Left forelimb (tissue), 1 donor: ENCODE results near the gene NOS1AP.

ENCODE experiments used
- DNase-seq: peaks from one replicate; pipeline ENCODE4 v3.0.0-alpha.2; 2018; ENCODE audit warnings: low spot score

Gene NOS1AP

DNA sequence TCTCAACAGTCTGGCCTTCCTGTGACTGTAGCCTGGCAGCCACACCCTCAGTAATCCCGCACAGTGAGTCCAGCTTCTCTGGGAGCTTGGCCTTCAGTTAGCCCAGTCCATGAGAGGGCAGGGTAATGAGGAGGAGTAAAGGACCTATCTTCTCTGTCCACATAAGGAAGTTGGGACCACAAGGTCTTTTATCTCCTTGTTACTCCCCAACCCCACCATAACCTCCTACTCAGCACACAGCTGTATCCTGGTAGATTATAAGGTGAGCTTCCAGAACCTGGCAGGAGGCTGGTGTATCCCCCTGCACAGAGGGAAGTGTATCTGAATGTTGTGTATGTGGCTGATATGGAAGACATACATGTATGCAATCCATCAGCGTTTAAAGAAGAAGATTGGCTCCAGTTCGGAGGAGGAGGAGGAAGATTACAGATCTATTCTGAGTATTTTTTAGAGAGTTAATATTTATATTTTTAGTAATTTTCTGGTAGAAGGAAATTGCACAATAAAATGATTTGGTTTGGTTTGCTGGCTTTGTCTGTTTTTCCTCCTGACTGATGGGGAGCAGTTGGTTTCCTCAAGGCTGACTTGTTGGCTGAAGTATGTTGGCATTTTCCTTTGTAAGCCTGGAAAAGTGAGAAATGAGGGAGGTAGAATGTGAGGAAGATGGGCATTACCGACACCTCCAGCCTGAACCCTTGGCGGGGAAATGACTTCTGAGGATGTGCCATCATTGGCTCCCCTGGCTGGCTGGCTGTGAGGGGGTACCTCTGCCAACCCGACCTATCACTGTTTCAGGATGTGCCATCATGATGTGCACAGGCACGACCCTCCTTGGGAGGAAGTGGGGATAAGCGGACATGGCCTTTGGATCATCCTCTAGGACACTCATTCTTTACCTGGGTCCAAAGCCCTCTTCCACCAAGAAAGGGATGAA, 317.1 kb downstream of the NOS1AP start:
- no peak for DNase-seq

DNA sequence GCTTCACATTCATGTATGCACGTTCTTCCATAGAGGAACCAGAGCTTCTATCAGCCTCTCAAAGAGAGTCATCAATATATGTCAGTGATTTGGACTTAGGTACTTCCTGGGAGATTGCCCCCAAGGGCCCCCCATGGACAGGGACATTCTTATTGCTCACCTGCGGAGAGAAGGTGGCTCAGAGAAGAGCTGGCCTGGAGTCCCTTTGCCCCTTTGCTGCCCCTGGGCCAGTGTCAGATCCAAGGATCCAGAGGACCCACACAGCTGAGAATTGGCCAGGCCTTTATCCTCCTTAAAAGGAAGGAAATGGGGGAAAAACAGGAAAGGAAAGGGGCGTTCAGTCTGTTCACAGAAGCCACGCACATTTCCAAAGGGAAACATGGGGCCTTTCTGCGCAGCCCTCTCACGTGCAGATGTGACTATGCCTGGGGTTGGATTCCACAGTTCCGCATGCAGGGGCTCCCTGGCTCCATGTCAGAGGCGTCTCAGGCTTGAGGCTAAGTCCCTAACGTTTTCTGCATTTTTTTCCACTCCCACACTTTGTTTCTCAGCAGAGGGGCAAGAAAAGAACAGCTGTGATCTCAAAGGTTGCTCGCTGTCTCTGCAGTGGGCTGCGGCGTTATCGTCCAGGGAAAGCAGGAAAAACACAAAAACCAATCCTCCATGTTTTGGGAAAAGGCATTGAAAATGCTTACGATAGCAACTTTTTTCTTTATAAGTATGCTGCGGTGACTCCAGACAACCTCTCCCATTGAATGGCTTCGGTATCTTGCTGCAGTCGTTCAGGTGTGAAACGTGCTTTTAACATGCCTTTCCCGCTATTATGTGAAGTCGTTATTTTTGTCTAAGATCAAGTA, 318.0 kb downstream of the NOS1AP start:
- DNase-seq: no peak

DNA sequence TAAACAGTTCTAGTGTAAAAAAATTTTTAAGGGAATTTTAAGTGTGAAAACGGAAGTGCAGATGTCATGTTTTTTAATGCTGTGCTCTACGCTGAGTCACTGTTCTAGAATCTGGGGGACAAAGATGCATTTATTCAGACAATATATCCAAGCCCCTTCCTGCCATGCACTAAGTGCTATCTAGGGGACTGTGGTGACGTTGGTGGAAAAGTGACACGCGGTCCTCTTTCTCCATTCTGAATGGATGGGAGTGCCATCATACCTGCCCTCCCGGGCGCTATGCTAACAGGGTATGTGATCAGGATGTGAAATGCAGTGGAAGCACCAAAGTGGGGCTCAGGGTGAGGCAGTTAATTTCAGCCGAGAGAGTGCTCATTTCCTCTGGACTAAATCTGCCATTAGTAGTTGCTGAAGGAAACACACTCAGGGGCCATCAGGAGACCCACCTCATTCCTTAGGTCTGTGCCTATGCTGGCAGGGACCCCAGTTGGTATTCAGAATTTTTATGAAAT, 318.6 kb downstream of the NOS1AP start:
- no peak for DNase-seq

DNA sequence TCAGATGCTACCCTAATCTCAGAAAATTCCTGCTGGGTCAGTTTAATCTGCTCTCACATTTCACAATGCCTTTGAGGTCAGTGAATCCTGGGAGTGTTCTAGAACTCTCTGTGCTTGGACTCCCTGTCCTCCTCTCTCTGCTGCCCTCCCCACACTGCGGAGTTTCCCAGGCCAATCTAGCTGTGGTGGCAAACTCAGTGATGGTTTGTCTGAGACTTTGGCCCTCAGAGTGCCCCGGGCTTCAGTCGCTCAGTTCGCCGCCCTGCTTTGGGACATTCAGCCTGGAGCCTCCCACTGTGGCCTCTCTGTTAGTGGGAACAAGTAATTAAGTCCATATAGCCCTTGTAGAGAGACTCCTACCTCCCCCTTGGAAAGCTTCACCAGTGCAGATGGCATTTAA, 319.1 kb downstream of the NOS1AP start:
- DNase-seq: no peak

DNA sequence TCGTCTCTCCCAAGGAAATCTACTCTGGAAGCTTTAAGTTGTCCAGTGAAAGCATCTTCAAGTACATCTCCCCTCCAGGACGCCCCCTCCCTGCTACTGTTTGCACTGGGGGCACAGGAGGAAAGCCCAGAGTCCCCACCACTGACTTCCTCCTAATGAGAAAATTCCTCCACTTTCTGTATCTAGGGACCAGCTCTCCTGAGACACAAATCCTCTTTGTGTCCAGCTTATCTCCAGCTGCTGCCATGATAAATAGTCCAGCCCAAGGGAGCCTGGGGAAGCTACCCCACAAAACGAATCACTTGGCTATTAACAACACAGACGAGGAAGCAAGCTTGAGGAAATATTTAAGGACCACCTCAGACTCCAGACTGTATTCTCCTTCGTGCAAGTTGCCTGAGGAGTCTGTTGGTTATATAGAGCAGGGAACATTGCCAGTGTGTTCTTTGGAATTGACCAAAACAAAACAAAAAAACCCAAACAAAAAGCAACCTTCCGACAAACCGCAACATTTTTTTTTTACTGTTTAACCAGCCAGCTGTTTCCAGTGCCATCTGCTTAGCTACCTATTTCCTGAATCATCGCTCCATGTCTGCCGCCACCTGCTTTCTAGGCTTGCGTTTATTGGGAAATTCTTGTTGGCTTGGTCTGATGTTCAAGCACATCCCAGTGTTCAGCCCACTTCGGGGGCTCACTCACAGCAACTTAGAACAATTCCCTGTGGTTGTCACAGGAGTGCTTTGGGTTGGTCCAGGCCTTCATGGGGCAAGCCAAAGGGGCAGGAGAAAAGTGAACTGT, 319.7 kb downstream of the NOS1AP start:
- DNase-seq: no peak

DNA sequence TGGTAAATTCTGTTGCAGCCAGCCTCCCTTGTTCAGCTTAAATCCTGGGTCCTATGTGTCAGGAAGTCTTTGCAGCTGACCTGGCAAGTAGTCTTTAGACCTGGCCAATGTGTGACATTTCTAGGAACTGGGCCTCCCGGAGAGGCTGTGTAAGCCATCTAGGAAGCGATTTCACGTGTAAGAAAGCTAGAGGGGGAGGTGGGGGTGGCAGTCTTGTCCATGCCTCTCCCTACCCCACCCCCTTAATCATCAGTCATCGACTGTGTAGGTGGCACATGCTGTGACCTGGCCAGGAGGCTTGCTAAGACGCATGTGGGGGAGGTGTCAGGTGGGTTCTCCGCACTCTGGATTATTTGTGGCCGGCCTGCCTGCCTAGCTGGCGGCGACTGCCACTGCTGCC, 320.5 kb downstream of the NOS1AP start:
- no peak for DNase-seq

DNA sequence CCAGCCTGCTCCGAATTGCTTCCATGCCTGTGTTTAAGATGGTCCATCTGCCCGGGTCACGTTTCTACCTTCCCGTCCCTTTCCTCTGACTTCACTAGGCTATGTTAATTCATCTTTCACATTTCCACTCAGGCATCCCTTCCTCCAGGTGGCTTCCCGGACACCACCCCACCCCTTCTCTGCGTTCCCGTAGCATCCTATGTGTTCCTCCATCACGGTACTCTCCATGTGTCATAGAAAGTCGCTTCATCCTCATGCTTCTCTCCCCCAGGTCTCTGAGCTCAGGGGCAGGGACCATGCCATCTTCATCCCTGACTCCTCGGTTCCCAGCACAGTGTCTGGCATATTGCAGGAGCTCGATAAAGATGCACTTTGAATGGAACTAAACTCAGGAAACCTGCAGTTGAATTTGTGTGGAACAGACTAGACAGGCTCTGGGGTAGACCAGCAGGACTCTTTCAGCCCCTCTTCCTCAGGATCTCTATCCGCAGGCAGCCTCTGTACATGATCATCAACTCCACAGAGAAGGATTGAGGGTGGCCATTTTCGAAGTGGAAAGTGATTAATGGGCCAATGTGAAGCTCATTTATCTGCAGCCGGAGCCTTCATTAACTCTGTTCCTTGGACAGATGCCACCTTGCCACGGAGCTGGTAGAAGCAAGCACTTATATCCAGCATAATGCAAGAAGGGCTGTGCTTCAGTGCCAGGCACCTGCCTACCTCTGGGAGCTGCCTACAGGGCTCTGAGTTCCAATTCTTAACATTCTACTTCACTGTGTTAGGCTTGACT, 321.1 kb downstream of the NOS1AP start:
- DNase-seq: no peak

DNA sequence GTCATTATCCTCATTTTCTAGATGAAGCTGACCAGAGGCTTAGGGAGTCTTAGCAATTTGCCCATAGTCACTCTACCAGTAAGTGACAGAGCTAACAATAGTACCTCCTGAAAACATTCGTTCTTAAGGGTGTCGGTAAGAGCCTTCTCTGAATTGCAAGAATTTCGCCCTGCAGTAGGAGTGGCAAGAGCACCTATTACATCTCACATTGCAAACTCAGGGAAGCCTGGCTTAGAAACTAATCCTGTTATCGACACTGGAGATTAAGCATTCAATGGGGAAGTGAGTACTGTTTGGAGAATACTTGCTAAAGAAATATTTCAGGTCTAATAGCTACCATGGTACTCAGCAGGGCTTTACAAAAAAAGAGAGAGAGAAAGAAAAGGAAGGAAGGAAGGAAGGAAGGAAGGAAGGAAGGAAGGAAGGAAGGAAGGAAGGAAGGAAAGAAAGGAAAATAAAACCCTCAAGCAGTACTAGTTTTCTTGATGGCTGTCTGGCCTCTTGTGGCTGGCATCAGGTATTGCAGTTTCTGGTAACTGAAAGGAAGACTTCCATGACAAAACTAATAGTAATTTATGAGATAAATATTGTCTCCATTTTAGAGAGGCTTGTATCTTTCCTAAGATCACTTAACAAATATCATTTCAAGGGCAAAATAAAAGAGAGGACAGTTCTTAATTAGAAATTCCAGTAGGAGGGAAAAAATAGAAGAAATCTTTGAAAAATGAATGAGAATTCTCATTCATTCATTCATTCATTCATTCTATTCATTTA, 322.5 kb downstream of the NOS1AP start:
- no peak for DNase-seq

DNA sequence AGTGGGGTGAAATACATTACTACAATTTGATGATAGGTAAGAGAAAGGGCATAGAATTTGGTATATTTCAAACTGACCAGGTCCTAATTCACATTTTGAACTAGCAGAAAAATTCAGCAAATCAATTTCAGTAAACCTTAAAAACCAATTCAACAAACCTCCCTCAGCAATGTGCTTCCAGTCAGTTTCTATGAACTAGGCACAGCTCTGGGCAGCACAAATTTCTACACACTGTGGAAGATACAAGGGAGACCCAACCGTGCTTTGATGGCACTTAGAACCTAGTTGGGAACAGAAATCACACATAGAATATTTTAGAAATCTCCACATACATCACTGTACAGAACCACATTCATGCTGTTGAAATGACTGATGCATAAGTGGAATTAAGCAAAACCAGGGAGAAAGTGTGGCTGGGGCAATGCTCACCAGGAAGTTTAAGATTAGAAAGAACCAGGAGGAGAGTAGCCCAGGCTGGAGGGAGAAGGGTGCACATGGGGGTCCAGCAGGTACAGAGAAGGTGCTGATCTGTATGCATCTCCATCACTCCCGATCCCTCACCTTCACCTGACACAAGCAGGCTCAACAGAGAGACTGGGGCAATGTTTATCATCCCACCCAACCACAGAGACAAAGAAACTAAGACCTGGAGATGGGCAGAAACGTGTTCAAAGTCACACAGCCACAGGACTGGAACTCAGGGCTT, 326.9 kb downstream of the NOS1AP start:
- DNase-seq: no peak

DNA sequence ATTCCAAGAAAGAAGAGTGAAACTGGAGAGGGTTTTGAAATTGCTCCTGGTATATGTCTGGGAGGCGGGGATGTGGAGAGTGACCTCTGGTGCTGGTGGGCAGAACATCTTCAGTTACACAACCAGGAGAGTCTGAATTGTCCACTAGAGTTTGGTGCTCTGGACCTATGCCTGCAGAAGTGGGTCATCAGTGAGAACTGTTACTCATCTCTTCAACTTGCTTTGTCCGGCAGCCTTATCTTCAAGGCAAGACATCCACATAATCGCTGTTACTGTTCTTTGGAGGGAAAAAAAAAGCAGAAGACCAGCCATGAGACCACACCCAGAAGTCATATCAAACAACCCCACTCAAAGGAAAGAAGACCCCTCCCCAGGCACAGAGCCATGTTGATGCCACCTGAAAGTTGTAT, 327.6 kb downstream of the NOS1AP start:
- no peak for DNase-seq

DNA sequence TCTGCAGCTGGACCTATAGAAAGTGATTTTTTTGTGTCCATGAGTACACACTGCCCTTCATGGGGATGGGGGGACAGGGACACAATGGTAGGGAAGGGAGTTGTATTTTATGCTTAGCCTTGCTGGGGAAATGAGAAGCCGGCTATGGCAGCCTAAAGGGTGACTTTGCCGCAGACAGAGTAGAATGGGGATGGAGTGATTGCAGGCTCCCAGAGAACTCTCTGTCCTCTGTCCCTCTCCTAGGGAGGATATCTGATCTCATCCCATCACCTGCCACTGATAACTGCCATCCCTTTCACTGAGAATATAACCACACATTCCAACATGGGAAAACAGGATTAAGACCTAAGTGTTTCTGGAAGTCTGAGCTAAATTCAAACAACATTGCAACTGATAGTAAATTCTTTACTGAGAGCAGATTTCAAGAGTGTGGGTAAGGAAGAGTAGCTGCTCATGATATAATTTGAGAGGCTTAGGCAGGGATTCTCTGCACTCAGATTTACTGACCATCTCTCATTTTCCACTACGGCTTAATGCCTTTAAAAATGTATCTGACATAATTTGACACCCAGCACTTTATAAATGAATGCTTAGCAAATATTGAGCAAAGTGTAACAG, 328.6 kb downstream of the NOS1AP start:
- no peak for DNase-seq

DNA sequence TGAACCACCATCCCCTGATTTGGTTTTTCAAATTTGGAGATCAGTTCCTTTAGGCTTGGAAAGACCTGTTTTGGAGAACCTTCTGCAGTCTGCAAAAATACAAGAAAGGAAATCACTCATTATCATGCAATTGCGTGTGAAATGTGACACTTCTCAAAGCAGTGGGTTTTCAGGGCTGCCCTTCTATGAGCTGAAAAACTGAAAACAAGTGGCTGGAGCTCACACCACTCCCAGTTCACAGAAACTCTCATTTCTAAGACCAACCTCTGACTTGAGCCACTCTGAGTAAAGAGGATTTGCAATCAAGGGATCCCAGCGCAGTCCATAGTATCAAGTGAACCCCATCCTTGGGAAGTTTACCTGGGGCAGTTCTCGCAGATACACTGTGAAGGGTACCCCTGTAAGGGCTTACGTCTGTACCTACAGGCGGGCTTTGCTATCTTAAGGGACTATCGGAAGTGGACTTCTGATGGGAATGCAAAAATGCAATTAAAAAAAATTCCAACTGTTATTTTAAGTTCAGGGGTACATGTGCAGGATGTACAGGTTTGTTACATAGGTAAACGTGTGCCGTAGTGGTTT, 329.6 kb downstream of the NOS1AP start:
- DNase-seq: no peak

DNA sequence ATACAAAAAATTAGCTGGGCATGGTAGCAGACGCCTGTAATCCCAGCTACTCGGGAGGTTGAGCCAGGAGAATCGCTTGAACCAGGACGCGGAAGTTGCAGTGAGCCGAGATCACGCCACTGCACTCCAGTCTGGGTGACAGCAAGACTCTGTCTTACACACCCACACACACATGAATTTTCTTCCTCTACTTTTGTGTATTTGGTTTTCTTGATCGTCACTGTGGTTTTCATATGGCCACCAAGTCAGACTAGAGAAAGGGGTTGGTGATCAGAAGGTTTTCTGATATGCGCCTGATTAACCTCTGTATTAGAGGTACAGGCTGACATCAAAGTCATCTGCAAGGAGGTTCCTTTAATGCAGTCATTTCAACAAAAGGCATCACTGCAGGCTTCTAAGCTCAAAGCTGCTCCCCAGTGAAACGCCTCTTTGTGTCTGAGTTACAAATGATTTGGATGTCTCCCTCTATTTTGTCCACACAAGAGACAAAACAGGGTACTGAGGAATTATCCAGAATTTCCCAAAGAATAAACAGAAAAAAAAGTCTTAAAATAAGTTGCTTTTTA, 331.4 kb downstream of the NOS1AP start:
- no peak for DNase-seq

DNA sequence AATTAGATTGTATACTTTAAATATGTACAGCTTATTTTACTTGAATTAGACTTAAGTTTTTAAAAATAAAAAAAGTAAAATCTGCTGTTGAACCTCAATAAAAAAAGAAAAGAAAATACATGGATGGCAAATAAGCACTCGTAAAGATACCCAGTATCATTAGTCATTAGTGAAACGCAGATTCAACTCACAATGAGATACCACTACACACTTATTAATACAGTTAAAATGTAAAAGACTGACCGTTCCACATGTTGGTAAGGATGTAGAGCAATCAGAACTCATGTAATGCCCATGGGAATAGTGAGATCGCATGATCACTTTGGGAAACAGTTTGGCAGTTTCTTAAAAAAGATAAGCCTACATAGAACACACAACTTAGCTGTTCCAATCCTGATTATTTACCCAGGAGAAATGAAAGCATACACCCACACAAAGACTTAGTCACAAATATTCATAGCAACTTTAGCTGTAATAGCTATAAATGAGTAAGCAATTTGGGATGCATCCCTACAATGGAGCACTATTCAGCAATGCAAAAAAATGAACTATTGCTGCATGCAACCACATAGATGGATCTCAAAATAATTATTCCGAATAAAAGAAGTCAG, 335.2 kb downstream of the NOS1AP start:
- DNase-seq: no peak

DNA sequence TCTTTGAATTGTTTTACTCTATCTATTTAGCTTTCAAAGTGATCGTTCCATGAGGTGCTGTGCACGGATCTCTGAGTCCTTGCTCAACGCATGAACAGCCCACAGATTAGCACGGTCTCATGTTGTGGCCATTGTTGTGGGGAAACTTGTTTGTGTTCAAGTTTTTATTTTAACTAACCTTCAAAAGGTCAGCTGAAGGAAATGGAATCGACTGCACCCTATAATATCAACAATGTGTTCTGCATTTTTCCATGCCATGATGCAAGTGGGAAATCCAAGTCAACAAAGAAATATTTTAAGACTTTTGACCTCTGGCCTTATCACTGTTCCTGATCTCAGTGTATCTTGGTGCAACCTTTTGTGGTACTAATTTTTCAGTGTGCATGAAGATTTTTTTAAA, 336.3 kb downstream of the NOS1AP start:
- no peak for DNase-seq

DNA sequence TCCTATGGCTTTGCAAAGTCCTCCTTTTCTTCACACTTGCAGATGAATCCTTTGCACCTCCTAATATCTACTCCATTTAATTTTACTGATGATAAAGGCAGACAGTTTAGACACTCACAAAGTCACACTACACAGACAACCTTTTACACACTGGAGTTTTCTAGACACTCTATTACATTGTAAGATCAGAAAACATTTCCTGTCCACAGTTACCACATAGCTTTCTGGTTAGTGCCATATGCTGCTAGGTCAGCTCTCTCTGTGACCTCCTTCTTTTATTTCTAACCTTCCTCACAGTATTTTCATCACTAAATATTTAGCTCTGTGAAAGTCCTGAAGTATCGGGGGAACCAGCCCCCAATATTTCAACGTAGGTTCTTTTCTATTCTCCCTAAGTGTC, 337.3 kb downstream of the NOS1AP start:
- no peak for DNase-seq

DNA sequence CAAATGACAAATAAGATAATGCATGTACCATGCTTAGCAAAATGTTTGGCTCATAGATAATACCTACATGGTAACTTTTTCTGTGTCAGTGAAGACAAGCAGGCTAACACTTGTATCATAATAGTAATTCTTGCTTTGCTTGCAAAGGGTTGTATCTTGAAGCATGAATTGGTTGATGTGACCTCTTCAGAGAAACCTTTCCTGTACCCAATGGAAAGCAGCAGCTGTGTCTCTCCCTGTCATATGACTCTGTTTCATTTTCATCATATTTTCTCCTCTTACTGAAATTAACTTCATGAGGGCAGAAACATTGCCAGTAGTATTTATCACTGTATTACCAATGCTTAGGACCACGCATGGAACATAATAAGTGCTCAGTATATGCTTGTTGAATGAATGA, 338.0 kb downstream of the NOS1AP start:
- no peak for DNase-seq

DNA sequence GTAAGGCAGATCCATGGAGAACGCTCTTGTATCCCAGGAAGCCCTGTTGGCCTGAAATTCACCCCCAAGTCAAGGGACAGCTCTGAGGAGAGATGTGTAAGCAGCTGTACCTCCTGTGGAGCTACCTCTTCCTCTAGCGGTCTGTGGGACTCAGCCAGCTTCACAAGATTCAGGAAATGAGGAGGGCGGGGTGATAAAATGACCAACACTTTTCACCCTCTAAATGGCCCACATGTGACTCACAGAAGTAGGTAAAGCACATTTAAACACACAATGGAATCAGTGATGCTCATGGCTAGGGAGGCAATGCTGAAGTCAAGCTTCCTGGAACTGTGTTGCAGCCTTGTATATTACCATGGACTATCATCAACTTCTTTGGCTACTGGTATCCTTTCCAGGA, 342.5 kb downstream of the NOS1AP start, which contains the start of gene SH2D1B:
Gene SH2D1B, minus strand, starts transcription at position 135 of the 400 bp plus-strand sequence. Its CDS starts 120 bp downstream, at position 15.
- DNase-seq: no peak
